ENCODE measurements around the gene SULT1B1.

SULT1B1 gene

DNA sequence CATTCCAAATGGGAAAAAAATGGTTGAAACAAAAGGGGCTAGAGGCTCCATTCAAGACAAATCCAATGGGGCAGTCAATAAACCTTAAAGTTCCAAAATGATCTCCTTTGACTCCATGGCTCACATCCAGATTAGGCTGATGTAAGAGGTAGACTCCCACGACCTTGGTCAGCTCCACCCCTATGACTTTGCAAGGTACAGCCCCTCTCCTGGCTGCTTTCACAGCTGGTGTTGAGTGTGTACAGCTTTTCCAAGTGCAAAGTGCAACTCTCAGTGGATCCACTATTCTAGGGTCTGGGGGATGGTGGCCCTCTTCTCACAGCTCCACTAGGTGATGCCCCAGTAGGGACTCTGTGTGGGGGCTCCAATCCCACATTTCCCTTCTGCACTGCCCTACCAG lies 21.5 kb downstream of the SULT1B1 start:
- no peak overlapping the region for H3K4me2 ChIP-seq (ENCODE audit: low read depth, low read length)
- no peak overlapping the region for H3K9ac ChIP-seq (ENCODE audit: low read length)
- no peak overlapping the region for H2AFZ ChIP-seq (ENCODE audit: low read length)
- H3F3A ChIP-seq (ENCODE audit: insufficient read depth, low read length), result no peaks in the 10 kb centered on the region
- no peaks in the 10 kb centered on the region for H3K4me1 ChIP-seq (ENCODE audit: low read length)
- no peaks in the 10 kb centered on the region for H4K20me1 ChIP-seq (ENCODE audit: insufficient read depth, low read length)
- H3K9me3 ChIP-seq (replicated peaks; ENCODE audit: insufficient read depth, low read length), result no peaks in the 10 kb centered on the region
- no peak overlapping the region for H3K4me3 ChIP-seq (ENCODE audit: low read length)
- H3K79me2 ChIP-seq (ENCODE audit: low read length), result no peaks in the 10 kb centered on the region
- DNase-seq, result no peak
- H3K27me3 ChIP-seq (replicated peaks; ENCODE audit: insufficient read depth, low read length), result no peaks in the 10 kb centered on the region
- TF ChIP-seq EZH2 (optimal IDR thresholded peaks at IDR 0.05; ENCODE audit: low read depth, low read length) (no peak), EZH2phosphoT487 (IDR thresholded peaks at IDR 0.05; ENCODE audit: low read length) (no peak)
- TF ChIP-seq, protein P1, sequence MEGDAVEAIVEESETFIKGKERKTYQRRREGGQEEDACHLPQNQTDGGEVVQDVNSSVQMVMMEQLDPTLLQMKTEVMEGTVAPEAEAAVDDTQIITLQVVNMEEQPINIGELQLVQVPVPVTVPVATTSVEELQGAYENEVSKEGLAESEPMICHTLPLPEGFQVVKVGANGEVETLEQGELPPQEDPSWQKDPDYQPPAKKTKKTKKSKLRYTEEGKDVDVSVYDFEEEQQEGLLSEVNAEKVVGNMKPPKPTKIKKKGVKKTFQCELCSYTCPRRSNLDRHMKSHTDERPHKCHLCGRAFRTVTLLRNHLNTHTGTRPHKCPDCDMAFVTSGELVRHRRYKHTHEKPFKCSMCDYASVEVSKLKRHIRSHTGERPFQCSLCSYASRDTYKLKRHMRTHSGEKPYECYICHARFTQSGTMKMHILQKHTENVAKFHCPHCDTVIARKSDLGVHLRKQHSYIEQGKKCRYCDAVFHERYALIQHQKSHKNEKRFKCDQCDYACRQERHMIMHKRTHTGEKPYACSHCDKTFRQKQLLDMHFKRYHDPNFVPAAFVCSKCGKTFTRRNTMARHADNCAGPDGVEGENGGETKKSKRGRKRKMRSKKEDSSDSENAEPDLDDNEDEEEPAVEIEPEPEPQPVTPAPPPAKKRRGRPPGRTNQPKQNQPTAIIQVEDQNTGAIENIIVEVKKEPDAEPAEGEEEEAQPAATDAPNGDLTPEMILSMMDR (IDR thresholded peaks at IDR 0.05; ENCODE audit: low read length), result no peak
- H3K27ac ChIP-seq (ENCODE audit: low read length), result no peak overlapping the region
- no peaks in the 10 kb centered on the region for H3K9me2 ChIP-seq (replicated peaks; ENCODE audit: insufficient read depth, low read length)
- H3K36me3 ChIP-seq (replicated peaks; ENCODE audit: insufficient read depth, low read length), result no peaks in the 10 kb centered on the region

DNA sequence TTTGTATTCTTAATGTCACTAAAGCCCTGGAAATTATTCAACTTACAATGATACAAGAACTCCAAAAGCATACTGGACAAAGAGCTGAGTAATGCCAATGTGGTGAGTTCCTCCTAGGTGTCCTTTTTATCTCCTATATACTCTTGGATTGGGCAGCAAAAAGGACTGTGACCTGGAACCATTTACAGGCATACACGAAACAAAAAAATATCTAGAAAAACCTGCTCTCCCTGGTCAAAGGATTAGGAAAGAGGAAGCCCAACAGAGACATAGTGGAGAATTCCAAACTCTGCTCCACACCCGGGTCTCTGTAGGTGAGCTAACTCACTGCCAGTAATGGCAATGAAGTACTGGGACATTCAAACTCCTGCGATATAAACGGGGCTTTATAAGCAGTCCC lies 25.3 kb downstream of the SULT1B1 start:
- H3K27ac ChIP-seq (ENCODE audit: low read length), result no peak overlapping the region
- H3K36me3 ChIP-seq (replicated peaks; ENCODE audit: insufficient read depth, low read length), result no peaks in the 10 kb centered on the region
- H3K4me3 ChIP-seq (ENCODE audit: low read length), result no peak overlapping the region
- TF ChIP-seq, protein P1 (IDR thresholded peaks at IDR 0.05; ENCODE audit: low read length), result no peak
- no peak for TF ChIP-seq EZH2 (optimal IDR thresholded peaks at IDR 0.05; ENCODE audit: low read depth, low read length)
- no peak for TF ChIP-seq EZH2phosphoT487 (IDR thresholded peaks at IDR 0.05; ENCODE audit: low read length)
- H2AFZ ChIP-seq (ENCODE audit: low read length), result no peak overlapping the region
- no peak for DNase-seq
- no peaks in the 10 kb centered on the region for H4K20me1 ChIP-seq (ENCODE audit: insufficient read depth, low read length)
- H3K4me2 ChIP-seq (ENCODE audit: low read depth, low read length), result no peak overlapping the region
- no peak overlapping the region for H3K9ac ChIP-seq (ENCODE audit: low read length)
- H3K9me2 ChIP-seq (replicated peaks; ENCODE audit: insufficient read depth, low read length), result no peaks in the 10 kb centered on the region
- no peaks in the 10 kb centered on the region for H3K9me3 ChIP-seq (replicated peaks; ENCODE audit: insufficient read depth, low read length)
- no peaks in the 10 kb centered on the region for H3K27me3 ChIP-seq (replicated peaks; ENCODE audit: insufficient read depth, low read length)
- no peaks in the 10 kb centered on the region for H3F3A ChIP-seq (ENCODE audit: insufficient read depth, low read length)
- H3K79me2 ChIP-seq (ENCODE audit: low read length), result no peaks in the 10 kb centered on the region
- H3K4me1 ChIP-seq (ENCODE audit: low read length), result no peaks in the 10 kb centered on the region

DNA sequence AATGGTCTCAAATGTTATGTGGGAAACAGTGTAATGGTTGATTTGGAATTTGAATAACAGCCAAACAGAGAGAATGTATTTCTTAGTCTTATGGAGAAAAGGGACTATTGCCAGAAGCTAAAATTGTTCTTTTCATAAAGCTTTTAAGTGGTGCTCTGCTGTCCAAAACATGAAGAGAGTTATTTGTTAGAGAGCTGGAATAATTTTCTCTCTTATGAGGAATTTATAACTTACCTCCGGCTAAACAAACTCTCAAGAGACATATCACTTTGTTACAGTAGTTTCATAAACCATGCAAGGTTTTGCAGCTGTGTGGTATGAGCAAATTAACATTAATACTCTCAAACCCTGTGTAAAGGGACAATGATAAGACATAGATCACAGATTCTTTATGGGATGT lies 28.6 kb downstream of the SULT1B1 start:
- no peaks in the 10 kb centered on the region for H3K27me3 ChIP-seq (replicated peaks; ENCODE audit: insufficient read depth, low read length)
- no peaks in the 10 kb centered on the region for H3K4me1 ChIP-seq (ENCODE audit: low read length)
- DNase-seq, result no peak
- no peaks in the 10 kb centered on the region for H4K20me1 ChIP-seq (ENCODE audit: insufficient read depth, low read length)
- H3K36me3 ChIP-seq (replicated peaks; ENCODE audit: insufficient read depth, low read length), result no peaks in the 10 kb centered on the region
- H3K9me2 ChIP-seq (replicated peaks; ENCODE audit: insufficient read depth, low read length), result no peaks in the 10 kb centered on the region
- no peaks in the 10 kb centered on the region for H3K79me2 ChIP-seq (ENCODE audit: low read length)
- no peak overlapping the region for H3K4me3 ChIP-seq (ENCODE audit: low read length)
- no peak overlapping the region for H2AFZ ChIP-seq (ENCODE audit: low read length)
- H3K27ac ChIP-seq (ENCODE audit: low read length), result no peak overlapping the region
- no peaks in the 10 kb centered on the region for H3F3A ChIP-seq (ENCODE audit: insufficient read depth, low read length)
- TF ChIP-seq, protein P1 (IDR thresholded peaks at IDR 0.05; ENCODE audit: low read length), result no peak
- TF ChIP-seq EZH2phosphoT487 (IDR thresholded peaks at IDR 0.05; ENCODE audit: low read length) (no peak), EZH2 (optimal IDR thresholded peaks at IDR 0.05; ENCODE audit: low read depth, low read length) (no peak)
- no peak overlapping the region for H3K4me2 ChIP-seq (ENCODE audit: low read depth, low read length)
- no peaks in the 10 kb centered on the region for H3K9me3 ChIP-seq (replicated peaks; ENCODE audit: insufficient read depth, low read length)
- no peak overlapping the region for H3K9ac ChIP-seq (ENCODE audit: low read length)
